Smooth muscle cell (in vitro differentiated cells): ENCODE results near the gene DISC1. TPM values are rescaled to one million over a fixed set of nuclear protein-coding genes. Genes with fewer than 3 reads are reported as not detected.

Experiments used
- DNase-seq: peaks from one replicate; lab custom pipeline; 2025; ENCODE audit not compliant: unreplicated experiment; lab: John Stamatoyannopoulos, UW
- H2AFZ ChIP-seq: fragments of 200-600 bp; sonication (generic); 2 replicates; pipeline ENCODE4 v1.6.0; 2016; ENCODE audit warnings: antibody characterized with exemption, low read depth, mild to moderate bottlenecking
- H3F3A ChIP-seq: fragments of 200-600 bp; sonication (generic); 2 replicates; pipeline ENCODE4 v1.6.0; 2017; ENCODE audit warnings: antibody characterized with exemption, low read depth
- H3K27ac ChIP-seq: fragments of 200-600 bp; sonication (generic); 2 replicates; pipeline ENCODE4 v1.5.1; 2016; ENCODE audit warnings: low read depth, mild to moderate bottlenecking
- H3K27me3 ChIP-seq: fragments of 200-600 bp; sonication (generic); 2 replicates; pipeline ENCODE4 v1.6.1; 2016; ENCODE audit warnings: low read depth, mild to moderate bottlenecking
- H3K36me3 ChIP-seq: fragments of 200-600 bp; sonication (generic); 2 replicates; pipeline ENCODE4 v1.5.1; 2016; ENCODE audit warnings: low read depth
- H3K4me1 ChIP-seq: fragments of 200-600 bp; sonication (generic); 2 replicates; pipeline ENCODE4 v1.5.1; 2016; ENCODE audit warnings: low read depth
- H3K4me2 ChIP-seq: fragments of 200-600 bp; sonication (generic); 2 replicates; pipeline ENCODE4 v1.6.0; 2016; ENCODE audit warnings: mild to moderate bottlenecking
- H3K4me3 ChIP-seq: fragments of 200-600 bp; sonication (generic); 2 replicates; pipeline ENCODE4 v1.5.1; 2016; ENCODE audit warnings: mild to moderate bottlenecking
- H3K79me2 ChIP-seq: fragments of 200-600 bp; sonication (generic); 2 replicates; pipeline ENCODE4 v1.6.0; 2016; ENCODE audit warnings: low read depth, mild to moderate bottlenecking
- H3K9ac ChIP-seq: fragments of 200-600 bp; sonication (generic); 2 replicates; pipeline ENCODE4 v1.6.0; 2016; ENCODE audit warnings: low read depth
- H3K9me3 ChIP-seq: fragments of 200-600 bp; sonication (generic); replicated peaks from 2 replicates; pipeline ENCODE4 v1.5.1; 2016; ENCODE audit warnings: low read depth
- H4K20me1 ChIP-seq: fragments of 200-600 bp; sonication (generic); 2 replicates; pipeline ENCODE4 v1.6.0; 2016; ENCODE audit warnings: low read depth
- CTCF ChIP-seq: fragments of 200-600 bp; sonication (generic); IDR thresholded peaks from 2 replicates; pipeline ENCODE4 v1.5.1; 2017; ENCODE audit warnings: borderline replicate concordance, mild to moderate bottlenecking, antibody characterized with exemption; ENCODE audit not compliant: insufficient read depth, poor library complexity, severe bottlenecking
- WGBS: methylation state at CpG from one replicate; pipeline ENCODE4 v1.1.7; 2016; ENCODE audit warnings: low lambda C conversion rate; 5-methylcytosine and 5-hydroxymethylcytosine counted together
- polyA plus RNA-seq: library from polyadenylated mRNA; unstranded; fragments of >200 nt; fragmentation: Nextera tagmentation; extraction: Ambion mirVana; gene quantifications from 2 replicates; pipeline ENCODE4 v1.2.1, GENCODE V29; 2016
- total RNA-seq: library from RNA; depleted of rRNA; stranded (reverse); fragments of >200 nt; gene quantifications from 2 replicates; pipeline ENCODE4 v1.2.3, GENCODE V29; 2014

The DISC1 gene
- total and polyA plus RNA-seq, 2 experiments from 2014 or later, result 0.89 to 4.3 TPM

- H3K4me3 ChIP-seq, result no peak overlapping the region
- peaks cover 7% of the 10 kb centered on the region for H3K4me1 ChIP-seq
- DNase-seq, result no peak
- H3K4me2 ChIP-seq, result no peak overlapping the region
- no peaks in the 10 kb centered on the region for H3K79me2 ChIP-seq
- H3K36me3 ChIP-seq, result no peaks in the 10 kb centered on the region
- H3K9me3 ChIP-seq, result no peaks in the 10 kb centered on the region
- no peak overlapping the region for H3K9ac ChIP-seq
- no peak for TF ChIP-seq CTCF
- H3K27ac ChIP-seq, result no peak overlapping the region
- no peak overlapping the region for H2AFZ ChIP-seq
- no peaks in the 10 kb centered on the region for H4K20me1 ChIP-seq
- no peaks in the 10 kb centered on the region for H3K27me3 ChIP-seq
- H3F3A ChIP-seq, result no peaks in the 10 kb centered on the region
- WGBS, result 68% methylated on average over 2 of the region's 2 CpGs
Observed at GRCh38 chr1:231594123-231594522, 32.5 kb upstream of the DISC1 start.

- Histone ChIP-seq H2AFZ (no peak overlapping the region), H3K9me3 (no peaks in the 10 kb centered on the region), H3K36me3 (no peaks in the 10 kb centered on the region), H3K27me3 (no peaks in the 10 kb centered on the region), H4K20me1 (no peaks in the 10 kb centered on the region), H3F3A (no peaks in the 10 kb centered on the region), H3K9ac (no peak overlapping the region), H3K4me2 (no peak overlapping the region), H3K4me1 (peaks cover 7% of the 10 kb centered on the region), H3K4me3 (no peak overlapping the region), H3K27ac (no peak overlapping the region), H3K79me2 (no peaks in the 10 kb centered on the region)
- no peak for TF ChIP-seq CTCF
- 87% methylated on average over 4 of the region's 4 CpGs for WGBS
- no peak for DNase-seq
Observed at GRCh38 chr1:231594749-231595148, 31.8 kb upstream of the DISC1 start.

GRCh38 chr1:231596337-231596791 lies 30.2 kb upstream of the DISC1 start:
- H3K4me2 ChIP-seq, result peak overlapping the region; percentile 12
- no peak overlapping the region for H2AFZ ChIP-seq
- peaks cover 7% of the 10 kb centered on the region for H3K4me1 ChIP-seq
- H3K36me3 ChIP-seq, result no peaks in the 10 kb centered on the region
- no peak overlapping the region for H3K9ac ChIP-seq
- no peak for DNase-seq
- H3K27me3 ChIP-seq, result no peaks in the 10 kb centered on the region
- H3K9me3 ChIP-seq, result no peaks in the 10 kb centered on the region
- H4K20me1 ChIP-seq, result no peaks in the 10 kb centered on the region
- no peak overlapping the region for H3K27ac ChIP-seq
- no peak for TF ChIP-seq CTCF
- no peaks in the 10 kb centered on the region for H3F3A ChIP-seq
- H3K79me2 ChIP-seq, result no peaks in the 10 kb centered on the region
- no peak overlapping the region for H3K4me3 ChIP-seq
- 33% methylated on average over 5 of the region's 5 CpGs for WGBS

- peaks cover 7% of the 10 kb centered on the region for H3K4me1 ChIP-seq
- TF ChIP-seq CTCF, result no peak
- H3K4me2 ChIP-seq, result no peak overlapping the region
- no peak overlapping the region for H3K4me3 ChIP-seq
- no peak overlapping the region for H2AFZ ChIP-seq
- H3K79me2 ChIP-seq, result no peaks in the 10 kb centered on the region
- no peaks in the 10 kb centered on the region for H3F3A ChIP-seq
- DNase-seq, result no peak
- H4K20me1 ChIP-seq, result no peaks in the 10 kb centered on the region
- H3K9me3 ChIP-seq, result no peaks in the 10 kb centered on the region
- no peak overlapping the region for H3K27ac ChIP-seq
- 98% methylated on average over 1 of the region's 1 CpG for WGBS
- H3K27me3 ChIP-seq, result no peaks in the 10 kb centered on the region
- H3K9ac ChIP-seq, result no peak overlapping the region
- H3K36me3 ChIP-seq, result no peaks in the 10 kb centered on the region
Observed at GRCh38 chr1:231597971-231598370, 28.6 kb upstream of the DISC1 start.
